H1 (cell line): ENCODE data around the gene GALNT18. TPM values are rescaled to one million over a fixed set of nuclear protein-coding genes. Genes with fewer than 3 reads are reported as not detected.

ENCODE experiments used
- CTCF ChIA-PET: fragments of 300-600 bp; sonication (Branson Sonifier 250); formaldehyde crosslinking; loops from one replicate; lab custom pipeline; 2021; ENCODE audit not compliant: partially characterized antibody; lab: Charles Lee
- POLR2A ChIA-PET: fragments of 300-600 bp; sonication (Branson Sonifier 250); formaldehyde crosslinking; loops from one replicate; lab custom pipeline; 2021; ENCODE audit warnings: inconsistent platforms; ENCODE audit not compliant: partially characterized antibody; lab: Charles Lee
- DNase-seq, 2 experiments: peaks; one replicate each; pipeline versions ENCODE4 v3.0.0 to v3.0.0-alpha.2; 2010 to 2022; ENCODE audit warnings: low spot score in 2 of 2, low read depth in 1 of 2, mixed read lengths in 1 of 2
- FAIRE-seq: peaks from 2 replicates; lab custom pipeline; 2011; peaks lifted over from hg19 to GRCh38; lab: Jason Lieb, UNC
- H2AFZ ChIP-seq: 2 replicates; pipeline ENCODE4 v1.8.1; 2012; ENCODE audit warnings: low read length, inconsistent platforms
- H2AK5ac ChIP-seq: 2 replicates; pipeline ENCODE4 v1.6.1; 2013; ENCODE audit warnings: low read depth, low read length
- H2BK120ac ChIP-seq: replicated peaks from 2 replicates; pipeline ENCODE3; 2013; ENCODE audit warnings: low read depth, low read length, inconsistent platforms
- H2BK12ac ChIP-seq: 2 replicates; pipeline ENCODE4 v1.6.1; 2013; ENCODE audit warnings: low read depth, low read length
- H2BK15ac ChIP-seq: 2 replicates; pipeline ENCODE4 v1.6.1; 2013; ENCODE audit warnings: low read length
- H2BK20ac ChIP-seq: 2 replicates; pipeline ENCODE4 v1.6.1; 2013; ENCODE audit warnings: low read length
- H2BK5ac ChIP-seq: 2 replicates; pipeline ENCODE4 v1.6.1; 2013; ENCODE audit warnings: low read depth, low read length
- H3K14ac ChIP-seq: 2 replicates; pipeline ENCODE4 v1.6.1; 2013; ENCODE audit warnings: inconsistent platforms; ENCODE audit not compliant: insufficient read length
- H3K18ac ChIP-seq: 2 replicates; pipeline ENCODE4 v1.6.1; 2013; ENCODE audit warnings: low read length; ENCODE audit errors: extremely low read depth
- H3K23ac ChIP-seq: 2 replicates; pipeline ENCODE4 v1.6.1; 2013; ENCODE audit warnings: inconsistent platforms; ENCODE audit not compliant: insufficient read length
- H3K23me2 ChIP-seq: 2 replicates; pipeline ENCODE4 v1.6.1; 2013; ENCODE audit warnings: low read depth, low read length
- H3K27ac ChIP-seq: 2 replicates; pipeline ENCODE4 v1.6.1; 2011; ENCODE audit warnings: low read depth, low read length, inconsistent platforms
- H3K27me3 ChIP-seq, 4 experiments: replicated peaks in 1 of 4; 1 replicate in 1 of 4; 2 replicates in 3 of 4; pipeline versions ENCODE4 v1.6.1 to v1.8.1; 2011 to 2013; ENCODE audit warnings: low read length in 3 of 4, mild to moderate bottlenecking in 3 of 4, inconsistent platforms in 2 of 4, mixed read lengths in 2 of 4, moderate library complexity in 1 of 4; ENCODE audit not compliant: control insufficient read depth in 3 of 4, insufficient read depth in 3 of 4; ENCODE audit errors: extremely low read depth in 1 of 4
- H3K36me3 ChIP-seq, 4 experiments: 2 replicates each; pipeline versions ENCODE4 v1.6.1 to v1.8.1; 2011 to 2013; ENCODE audit warnings: mild to moderate bottlenecking in 4 of 4, low read length in 3 of 4, moderate library complexity in 2 of 4, control low read depth in 1 of 4, inconsistent platforms in 1 of 4; ENCODE audit not compliant: insufficient read depth in 4 of 4, control insufficient read depth in 2 of 4
- H3K4ac ChIP-seq: replicated peaks from 2 replicates; pipeline ENCODE3; 2013; ENCODE audit warnings: low read length, low read depth, mixed read lengths, inconsistent platforms; ENCODE audit not compliant: insufficient read length
- H3K4me1 ChIP-seq, 4 experiments: replicated peaks in 1 of 4; 1 replicate in 1 of 4; 2 replicates in 3 of 4; pipeline versions ENCODE4 v1.6.1 to v1.8.1; 2011 to 2013; ENCODE audit warnings: low read length in 3 of 4, inconsistent platforms in 2 of 4, mixed read lengths in 1 of 4; ENCODE audit not compliant: insufficient read depth in 4 of 4, control insufficient read depth in 3 of 4
- H3K4me2 ChIP-seq, 2 experiments: 2 replicates each; pipeline versions ENCODE4 v1.6.1 to v1.8.1; 2011 to 2013; ENCODE audit warnings: low read depth in 2 of 2, low read length in 2 of 2, control low read depth in 1 of 2, inconsistent platforms in 1 of 2, mild to moderate bottlenecking in 1 of 2; ENCODE audit not compliant: insufficient read depth in 1 of 2
- H3K4me3 ChIP-seq, 4 experiments: fragments of 200-600, 300-600 bp in 1 of 4; sonication (generic), shearing (Covaris generic), sonication (Bioruptor Twin) in 1 of 4; 2 replicates each; pipeline versions ENCODE4 v1.5.1 to v1.8.1; 2011 to 2016; ENCODE audit warnings: low read length in 4 of 4, low read depth in 3 of 4, control low read depth in 2 of 4, inconsistent platforms in 2 of 4, mild to moderate bottlenecking in 2 of 4, mixed read lengths in 1 of 4, moderate library complexity in 1 of 4; ENCODE audit not compliant: insufficient read depth in 2 of 4; ENCODE audit errors: extremely low read depth in 1 of 4
- H3K56ac ChIP-seq: replicated peaks from 2 replicates; pipeline ENCODE3; 2013; ENCODE audit warnings: low read depth, mild to moderate bottlenecking, mixed read lengths, low read length, inconsistent platforms; ENCODE audit not compliant: insufficient read length
- H3K79me1 ChIP-seq: 2 replicates; pipeline ENCODE4 v1.6.1; 2013; ENCODE audit warnings: low read depth, low read length, control low read depth
- H3K79me2 ChIP-seq, 2 experiments: 2 replicates each; pipeline versions ENCODE4 v1.6.1 to v1.8.1; 2012 to 2013; ENCODE audit warnings: low read length in 2 of 2, mild to moderate bottlenecking in 2 of 2, inconsistent platforms in 1 of 2; ENCODE audit not compliant: insufficient read depth in 2 of 2, control insufficient read depth in 1 of 2
- H3K9ac ChIP-seq, 4 experiments: replicated peaks in 1 of 4; 1 replicate in 1 of 4; 2 replicates in 3 of 4; pipeline versions ENCODE4 v1.6.1 to v1.8.1; 2011 to 2013; ENCODE audit warnings: low read depth in 3 of 4, low read length in 3 of 4, control low read depth in 2 of 4, mild to moderate bottlenecking in 2 of 4, moderate library complexity in 2 of 4, inconsistent platforms in 1 of 4; ENCODE audit errors: extremely low read depth in 1 of 4
- H3K9me3 ChIP-seq, 2 experiments: 2 replicates each; pipeline versions ENCODE4 v1.6.1 to v1.8.1; 2012 to 2013; ENCODE audit warnings: mild to moderate bottlenecking in 2 of 2, moderate library complexity in 2 of 2, control low read depth in 1 of 2, inconsistent platforms in 1 of 2, low read depth in 1 of 2, low read length in 1 of 2, mixed read lengths in 1 of 2; ENCODE audit not compliant: insufficient read depth in 2 of 2
- H4K20me1 ChIP-seq, 2 experiments: replicated peaks in 1 of 2; 2 replicates each; pipeline versions ENCODE3 to v1.8.1; 2011 to 2013; ENCODE audit warnings: inconsistent platforms in 2 of 2, low read length in 2 of 2, mild to moderate bottlenecking in 1 of 2; ENCODE audit not compliant: insufficient read depth in 2 of 2, control insufficient read depth in 1 of 2
- H4K5ac ChIP-seq: 2 replicates; pipeline ENCODE4 v1.6.1; 2013; ENCODE audit warnings: low read length, low read depth, mixed read lengths, inconsistent platforms; ENCODE audit not compliant: insufficient read length
- H4K8ac ChIP-seq: 2 replicates; pipeline ENCODE4 v1.8.0; 2013; ENCODE audit warnings: mild to moderate bottlenecking, moderate library complexity, low read length, inconsistent platforms; ENCODE audit not compliant: insufficient read depth; ENCODE audit errors: extremely low read depth
- H4K91ac ChIP-seq: replicated peaks from 2 replicates; pipeline ENCODE3; 2013; ENCODE audit warnings: low read length, mixed read lengths, inconsistent platforms; ENCODE audit not compliant: insufficient read length
- BACH1 ChIP-seq: IDR thresholded peaks from 2 replicates; pipeline ENCODE4 v1.6.1; 2012; ENCODE audit warnings: low read length, improper control_type of control experiment
- KDM1A ChIP-seq: fragments of 200-600, 300-600 bp; sonication (generic); IDR thresholded peaks from 2 replicates; pipeline ENCODE4 v1.7.1; 2016; ENCODE audit warnings: mild to moderate bottlenecking, low read length, borderline replicate concordance
- WGBS, 2 experiments: shearing (Covaris generic) in 1 of 2; methylation state at CpG; one replicate each; pipeline versions ENCODE4 v1.1.6 to v1.1.7; 2013 to 2015; ENCODE audit warnings: low lambda C conversion rate in 2 of 2, mixed read lengths in 2 of 2, inconsistent platforms in 1 of 2, low coverage in 1 of 2, missing lambda C conversion rate in 1 of 2; ENCODE audit not compliant: insufficient replicate concordance in 2 of 2, insufficient coverage in 1 of 2, insufficient read length in 1 of 2; ENCODE audit errors: extremely low coverage in 1 of 2, missing lambda C conversion rate in 1 of 2; 5-methylcytosine and 5-hydroxymethylcytosine counted together
- polyA plus RNA-seq, 7 experiments: library from polyadenylated mRNA; depleted of rRNA in 3 of 7; stranded (reverse) in 5 of 7; unstranded in 2 of 7; fragments of >200 nt in 5 of 7; fragments of 200-250 nt in 2 of 7; gene quantifications; 1 replicate in 5 of 7; 2 replicates in 1 of 7; 4 replicates in 1 of 7; pipeline versions ENCODE4 v1.2.1 to v1.2.3, GENCODE V29; 2011 to 2013; ENCODE audit warnings: missing spikeins in 2 of 7, mixed read lengths in 2 of 7
- total RNA-seq: library from RNA; stranded (reverse); fragmentation: NEBNext Ultra II Directional; extraction: Animal tissue kit (Norgen Biotek cat#: 25700); gene quantifications from 2 replicates; pipeline ENCODE4 v1.2.1, GENCODE V29; 2021

Gene GALNT18
- total and polyA plus RNA-seq, 2 of the 8 experiments (the other 6 are each of a cell fraction or from before 2014, with no cell fraction given): 6.0 to 9.4 TPM

DNA sequence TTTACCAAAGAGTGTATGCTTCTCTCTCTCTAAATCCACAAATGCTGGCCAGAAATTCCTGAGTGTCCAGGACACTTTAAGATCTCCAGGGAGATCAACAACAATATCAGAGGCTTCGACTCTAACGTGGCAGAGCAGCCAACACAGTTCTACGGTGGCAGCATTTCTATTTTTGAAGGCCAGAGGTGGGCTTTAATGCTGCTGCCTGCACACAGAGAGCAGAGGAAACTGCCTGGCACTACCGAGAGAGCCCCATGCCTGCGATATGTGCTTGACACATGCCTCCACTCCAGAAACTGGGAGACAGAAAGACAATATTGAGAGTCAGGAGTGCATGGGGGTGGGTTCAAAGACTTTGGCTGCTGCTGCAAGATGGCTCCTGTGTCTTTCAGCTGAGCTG lies 48.8 kb upstream of the GALNT18 start:
- FAIRE-seq (no peak), DNase-seq (no peak)
- TF ChIP-seq BACH1 (no peak), KDM1A (no peak)
- Histone ChIP-seq H4K5ac (no peak overlapping the region), H4K8ac (no peak overlapping the region), H3K56ac (no peak overlapping the region), H3K79me1 (no peaks in the 10 kb centered on the region), H2BK12ac (no peak overlapping the region), H3K27ac (no peak overlapping the region), H2BK5ac (no peak overlapping the region), H2AFZ (no peak overlapping the region), H3K14ac (no peak overlapping the region), H3K36me3 (no peaks in the 10 kb centered on the region), H3K4me1 (peaks cover 0 to 5% (median 0%) of the 10 kb centered on the region in 4 experiments; a peak in 1 of 7 replicates), H2BK15ac (no peak overlapping the region), H3K27me3 (no peaks in the 10 kb centered on the region), H3K18ac (no peak overlapping the region), H3K23ac (no peak overlapping the region), H4K91ac (no peak overlapping the region), H2BK120ac (no peak overlapping the region), H2BK20ac (no peak overlapping the region), H3K79me2 (no peaks in the 10 kb centered on the region), H3K9ac (no peak overlapping the region), H3K23me2 (no peaks in the 10 kb centered on the region), H3K4me2 (no peak overlapping the region), H3K4ac (no peak overlapping the region), H3K9me3 (peaks cover 3 to 9% of the 10 kb centered on the region in 2 experiments; a peak in 2 of 4 replicates), H3K4me3 (no peak overlapping the region), H4K20me1 (no peaks in the 10 kb centered on the region), H2AK5ac (no peak overlapping the region)
- WGBS, 2 experiments: 82% methylated on average over 5 of the region's 5 CpGs; no CpG with 5 or more reads in 1 of the 2 experiments
- ChIA-PET POLR2A (no interaction called here), CTCF (interaction anchor here (0.9 to 3.7 kb wide), 5 partner anchors 11 to 117 kb away, joined by 3 to 19 read pairs (median 4); no protein-coding TSS in a partner anchor)
